Right cardiac atrium (tissue), 5 donors: ENCODE results near the gene MAGI2. TPM values are rescaled to one million over a fixed set of nuclear protein-coding genes. Genes with fewer than 3 reads are reported as not detected.
"Not testable (repeated sequence)": the region's sequence is repeated elsewhere in the genome, so short reads cannot be mapped to it uniquely, and the experiment has no call there.

ENCODE experiments used
- ATAC-seq, 2 donors: fragments of 200-7000 bp; cut with Tn5 transposase; one replicate each; pipeline versions ENCODE4 v1.8.0 to v1.9.1; 2020; ENCODE audit warnings: moderate library complexity in 2 of 2, mild to moderate bottlenecking in 1 of 2
- DNase-seq, 3 donors: peaks; one replicate each; pipeline ENCODE4 v3.0.0-alpha.2; 2020
- H3K27ac ChIP-seq: one replicate; pipeline ENCODE4 v1.5.1; 2013; ENCODE audit warnings: mild to moderate bottlenecking, low read length, control low read depth, moderate library complexity
- H3K27me3 ChIP-seq: one replicate; pipeline ENCODE4 v1.6.1; 2013; ENCODE audit not compliant: control insufficient read depth, insufficient read depth
- H3K4me1 ChIP-seq: one replicate; pipeline ENCODE4 v1.6.1; 2013; ENCODE audit warnings: low read length; ENCODE audit not compliant: control insufficient read depth, insufficient read depth
- H3K4me3 ChIP-seq: one replicate; pipeline ENCODE4 v1.5.1; 2013; ENCODE audit warnings: low read length, control low read depth
- H3K9me3 ChIP-seq: one replicate; pipeline ENCODE4 v1.6.1; 2013; ENCODE audit warnings: low read length; ENCODE audit not compliant: control insufficient read depth
- WGBS: extraction: QIAGEN DNeasy Blood & Tissue Kit; methylation state at CpG from one replicate; pipeline ENCODE4 v1.1.7; 2013; 5-methylcytosine and 5-hydroxymethylcytosine counted together
- intact Hi-C, 4 donors: fragments of 100-400 bp; cut with DNase I; formaldehyde crosslinking; loops; one replicate each; pipeline versions ENCODE4 v1.11.0 to v1.14.0; 2022 to 2023
- polyA plus RNA-seq: library from polyadenylated mRNA; stranded (reverse); fragments of 200-250 nt; gene quantifications from one replicate; pipeline ENCODE4 v1.2.3, GENCODE V29; 2013
- total RNA-seq, 4 donors: library from RNA; stranded (reverse); fragmentation: NEBNext Ultra II Directional; extraction: Animal tissue kit (Norgen Biotek cat#: 25700); gene quantifications; one replicate each; pipeline ENCODE4 v1.2.1, GENCODE V29; 2021
- donor health status: healthy with polysubstance abuse.
- donor health status: DM: no; HTN: yes; CAD: no.
- donor health status: DM: no; HTN: no; CAD: no.
- donor health status: DM: no; HTN: yes; CAD: no; lungs with severe emphysema.
- donor health status: DM: yes; HTN: yes; CAD: no.

MAGI2 gene
- total and polyA plus RNA-seq, 5 donors: 3.2 to 9.9 (median 7.9) TPM

DNA sequence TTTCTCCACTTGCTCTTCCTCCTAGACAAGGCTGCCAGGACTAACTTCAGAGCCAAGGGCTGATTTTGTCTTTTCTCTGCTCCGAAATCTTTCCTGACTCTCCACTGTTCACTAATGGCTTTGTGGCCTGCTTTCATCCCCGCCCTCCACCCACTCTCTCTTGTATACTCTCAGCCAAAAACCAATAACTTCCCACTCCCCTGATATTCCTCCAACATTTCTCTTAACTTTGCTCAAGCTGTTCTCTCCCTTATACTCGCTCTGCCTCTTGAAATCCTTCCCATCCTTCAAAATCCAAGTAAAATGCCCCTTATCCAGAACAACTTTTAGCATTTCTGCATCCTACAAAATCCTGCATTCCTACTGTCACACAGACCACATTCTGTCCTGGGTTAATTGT lies 1440.1 kb downstream of the MAGI2 start:
- ATAC-seq (no peak), DNase-seq (no peak)
- H3K4me3 ChIP-seq: no peak overlapping the region
- no peaks in the 10 kb centered on the region for H3K9me3 ChIP-seq
- intact Hi-C loops: no loop called here
- peaks cover 2% of the 10 kb centered on the region for H3K4me1 ChIP-seq
- H3K27ac ChIP-seq: no peak overlapping the region
- 70% methylated on average over 3 of the region's 3 CpGs for WGBS
- H3K27me3 ChIP-seq: no peaks in the 10 kb centered on the region

DNA sequence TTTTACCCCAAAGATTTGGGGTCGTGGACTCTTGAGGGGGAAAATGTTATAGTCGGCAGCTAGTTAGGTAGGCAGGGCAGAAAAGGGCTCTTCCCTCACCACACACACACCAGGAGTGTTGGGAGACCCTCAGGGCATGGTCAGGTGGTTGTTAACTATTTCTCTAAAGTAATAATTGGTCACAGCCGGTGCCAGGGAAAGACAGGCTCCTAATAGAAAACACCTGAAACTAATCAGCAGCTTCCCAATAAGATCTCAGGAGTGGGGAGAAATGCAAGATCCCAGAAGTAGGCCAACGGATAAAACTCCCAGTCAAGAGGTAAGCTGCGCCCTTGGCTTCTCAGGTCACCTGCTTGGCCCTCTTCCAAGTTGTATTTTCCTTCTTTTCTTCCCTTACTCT lies 1441.8 kb downstream of the MAGI2 start:
- WGBS: 68% methylated on average over 5 of the region's 5 CpGs
- H3K4me1 ChIP-seq: peaks cover 2% of the 10 kb centered on the region
- no peaks in the 10 kb centered on the region for H3K27me3 ChIP-seq
- H3K27ac ChIP-seq: no peak overlapping the region
- DNase-seq (no peak), ATAC-seq (no peak)
- H3K4me3 ChIP-seq: no peak overlapping the region
- H3K9me3 ChIP-seq: no peaks in the 10 kb centered on the region
- intact Hi-C loops: no loop called here

DNA sequence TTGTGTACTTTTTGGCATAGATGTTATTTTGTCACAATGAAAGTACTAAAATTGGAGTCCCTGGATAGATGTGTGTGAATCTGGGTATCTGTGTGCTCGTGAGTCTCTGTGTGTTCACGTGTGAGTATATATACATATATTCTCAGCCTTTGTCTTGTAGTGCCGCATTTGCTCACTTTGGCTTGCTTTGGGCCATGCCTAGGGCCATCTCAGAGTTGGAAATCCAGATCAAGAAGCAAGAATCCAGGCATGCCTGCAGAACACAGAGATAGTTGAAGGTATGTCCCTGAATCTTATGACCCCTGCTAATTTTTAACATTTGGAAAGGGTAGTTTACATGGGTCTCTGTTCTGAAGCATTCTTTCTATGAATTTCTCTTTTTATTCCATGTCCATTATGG lies 1446.2 kb downstream of the MAGI2 start:
- DNase-seq (no peak), ATAC-seq (no peak)
- Histone ChIP-seq H3K9me3 (no peaks in the 10 kb centered on the region), H3K4me3 (no peak overlapping the region), H3K27me3 (no peaks in the 10 kb centered on the region), H3K27ac (no peak overlapping the region), H3K4me1 (no peaks in the 10 kb centered on the region)
- intact Hi-C loops: no loop called here
- WGBS: 90% methylated on average over 3 of the region's 3 CpGs

DNA sequence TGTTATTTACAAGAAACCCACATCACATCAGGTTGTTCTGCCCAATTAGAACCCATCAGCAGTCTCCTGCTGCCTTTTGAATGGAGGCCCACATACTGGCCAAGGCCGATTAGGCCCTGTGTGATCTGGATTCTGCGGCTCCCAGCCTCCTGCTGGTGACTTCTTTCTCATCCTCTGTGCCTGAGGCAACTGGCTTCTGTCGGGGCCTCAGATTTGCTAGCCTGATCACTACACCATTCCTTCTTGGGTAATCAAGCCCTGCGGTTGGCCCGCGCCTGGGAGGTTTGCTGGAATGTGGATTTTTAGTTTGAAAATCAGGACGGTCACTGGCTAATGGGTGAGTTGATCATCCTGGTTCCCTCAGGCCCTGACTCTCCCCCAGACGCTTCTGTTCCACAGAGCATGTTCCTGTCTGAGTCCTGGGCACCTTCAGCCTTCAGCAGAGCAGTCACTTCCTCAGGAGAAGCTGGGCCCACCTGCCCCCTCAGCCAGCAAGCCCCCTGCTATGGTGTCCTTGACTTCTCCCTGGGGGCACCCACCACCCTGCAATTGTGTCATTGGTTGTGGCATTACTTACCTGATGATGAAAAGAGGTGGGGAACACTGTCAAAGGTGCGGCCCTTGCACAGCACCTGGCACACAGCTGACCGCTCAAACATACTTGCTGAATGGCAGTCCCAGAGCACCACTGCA lies 1447.3 kb downstream of the MAGI2 start:
- no peaks in the 10 kb centered on the region for H3K27me3 ChIP-seq
- DNase-seq (no peak), ATAC-seq (no peak)
- intact Hi-C loops: no loop called here
- WGBS: 91% methylated on average over 10 of the region's 10 CpGs
- H3K4me3 ChIP-seq: no peak overlapping the region
- no peaks in the 10 kb centered on the region for H3K4me1 ChIP-seq
- no peaks in the 10 kb centered on the region for H3K9me3 ChIP-seq
- H3K27ac ChIP-seq: no peak overlapping the region

DNA sequence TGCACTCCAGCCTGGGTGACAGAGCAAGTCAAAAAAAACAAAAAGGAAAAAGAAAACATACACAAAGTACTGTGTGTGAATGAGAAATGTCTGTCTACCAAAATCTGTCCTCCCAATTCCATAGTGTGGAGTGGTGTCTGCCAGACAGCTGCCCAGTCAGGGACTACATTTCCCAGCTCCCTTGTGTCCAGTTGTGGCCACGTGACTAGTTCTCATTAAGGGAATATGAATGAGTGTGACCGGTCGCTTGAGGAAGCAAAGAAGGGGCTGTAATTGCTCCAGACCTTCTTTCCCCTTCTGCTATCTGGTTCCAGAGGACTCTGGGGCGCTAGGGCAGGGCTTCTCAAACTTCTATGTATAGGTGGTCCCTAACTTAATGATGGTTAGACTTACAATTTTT lies 1450.8 kb downstream of the MAGI2 start:
- 85% methylated on average over 4 of the region's 4 CpGs for WGBS
- Histone ChIP-seq H3K9me3 (no peaks in the 10 kb centered on the region), H3K4me1 (no peaks in the 10 kb centered on the region), H3K4me3 (no peak overlapping the region), H3K27me3 (no peaks in the 10 kb centered on the region), H3K27ac (no peak overlapping the region)
- ATAC-seq (no peak), DNase-seq (no peak)
- intact Hi-C loops: no loop called here

DNA sequence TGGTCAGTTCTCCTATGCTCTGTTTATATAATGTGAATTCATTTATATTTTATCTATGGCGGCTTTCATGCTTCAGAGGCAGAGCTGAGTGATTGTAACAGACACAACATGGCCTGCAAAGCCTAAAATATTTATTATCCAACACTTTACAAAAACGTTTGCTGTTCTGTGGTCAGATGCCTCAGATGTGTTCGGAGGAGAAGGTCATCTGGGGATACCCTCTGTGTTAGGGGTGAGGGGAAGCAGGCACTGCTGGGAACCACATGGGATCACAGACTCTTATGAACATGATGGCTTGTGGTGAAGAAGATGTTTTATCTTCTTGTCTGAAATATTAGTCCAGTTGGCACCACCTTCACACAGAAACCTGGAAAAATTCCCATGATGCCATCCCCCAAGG lies 1451.4 kb downstream of the MAGI2 start:
- H3K4me1 ChIP-seq: no peaks in the 10 kb centered on the region
- 71% methylated on average over 3 of the region's 3 CpGs for WGBS
- H3K27ac ChIP-seq: no peak overlapping the region
- DNase-seq: no peak
- intact Hi-C loops: no loop called here
- H3K9me3 ChIP-seq: no peaks in the 10 kb centered on the region
- no peak for ATAC-seq
- H3K4me3 ChIP-seq: no peak overlapping the region
- no peaks in the 10 kb centered on the region for H3K27me3 ChIP-seq

DNA sequence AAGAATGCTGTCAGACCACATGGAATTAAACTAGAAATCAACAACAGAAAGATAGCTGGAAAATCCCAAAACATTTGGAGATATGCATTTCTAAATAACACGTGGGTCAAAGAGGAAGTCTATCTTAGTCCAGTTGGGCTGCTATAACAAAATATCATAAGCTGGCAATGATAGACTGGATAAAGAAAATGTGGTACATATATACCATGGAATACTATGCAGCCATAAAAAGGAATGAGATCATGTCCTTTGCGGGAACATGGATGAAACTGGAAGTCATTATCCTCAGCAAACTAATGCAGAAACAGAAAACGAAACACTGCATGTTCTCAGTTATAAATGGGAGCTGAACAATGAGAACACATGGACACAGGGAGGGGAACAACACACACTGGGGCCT lies 1454.3 kb downstream of the MAGI2 start:
- H3K27me3 ChIP-seq, H3K4me3 ChIP-seq, H3K4me1 ChIP-seq, H3K27ac ChIP-seq, ATAC-seq, DNase-seq, H3K9me3 ChIP-seq: not testable (repeated sequence)
- intact Hi-C loops: loop anchor here in 1 of 4 donors (10.0 kb wide), 1 partner anchor 56 kb away; no protein-coding TSS in a partner anchor
- 85% methylated on average over 3 of the region's 3 CpGs for WGBS

DNA sequence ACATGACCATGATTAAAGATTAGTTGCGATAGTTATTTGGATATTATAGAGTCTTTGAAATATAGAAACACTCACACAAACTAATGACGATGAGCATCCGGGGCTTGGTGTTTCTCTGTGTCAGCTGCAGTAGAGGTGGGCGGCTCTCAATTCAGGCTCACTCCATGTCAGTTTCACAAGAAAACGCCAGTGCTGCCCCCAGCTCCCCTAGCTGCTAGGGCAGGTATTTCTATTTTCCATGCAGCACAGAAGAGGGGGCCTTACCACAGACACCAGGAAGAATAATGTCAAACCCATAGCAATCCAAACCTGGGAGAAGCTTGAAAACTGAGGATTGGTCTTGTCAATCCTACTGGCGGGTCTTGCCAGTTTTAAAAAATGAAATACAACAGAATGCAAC lies 1457.8 kb downstream of the MAGI2 start:
- intact Hi-C loops: loop anchor here in 1 of 4 donors (10.0 kb wide), 1 partner anchor 59 kb away; no protein-coding TSS in a partner anchor
- H3K9me3 ChIP-seq: no peaks in the 10 kb centered on the region
- WGBS: 66% methylated on average over 6 of the region's 6 CpGs

DNA sequence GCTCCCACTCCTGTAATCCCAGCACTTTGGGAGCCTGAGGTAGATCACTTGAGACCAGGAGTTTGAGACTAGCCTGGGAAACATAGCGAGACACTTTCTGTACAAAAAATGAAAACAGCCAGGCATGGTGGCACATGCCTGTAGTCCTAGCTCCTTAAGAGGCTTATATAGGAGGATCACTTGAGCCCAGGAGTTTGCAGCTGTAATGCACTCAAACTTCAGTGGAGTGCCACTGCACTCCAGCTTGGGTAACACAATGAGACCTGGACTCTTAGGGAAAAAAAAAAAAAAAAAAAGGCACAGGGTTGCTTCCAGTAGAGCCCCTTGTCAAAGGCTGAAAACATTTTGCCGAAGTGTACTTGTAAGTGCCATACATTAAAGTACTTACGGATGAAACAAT lies 1459.6 kb downstream of the MAGI2 start:
- Histone ChIP-seq H3K4me3 (no peak overlapping the region), H3K4me1 (no peaks in the 10 kb centered on the region), H3K27ac (no peak overlapping the region), H3K9me3 (no peaks in the 10 kb centered on the region), H3K27me3 (no peaks in the 10 kb centered on the region)
- ATAC-seq: no peak
- DNase-seq: no peak
- intact Hi-C loops: loop anchor here in 1 of 4 donors (10.0 kb wide), 1 partner anchor 61 kb away; no protein-coding TSS in a partner anchor
- WGBS: 98% methylated on average over 3 of the region's 3 CpGs

More for the DNA sequence above, 1457.8 kb downstream of the MAGI2 start:
- no peaks in the 10 kb centered on the region for H3K27me3 ChIP-seq
- no peak for ATAC-seq
- no peak for DNase-seq
- no peak overlapping the region for H3K4me3 ChIP-seq
- no peak overlapping the region for H3K27ac ChIP-seq
- no peaks in the 10 kb centered on the region for H3K4me1 ChIP-seq

DNA sequence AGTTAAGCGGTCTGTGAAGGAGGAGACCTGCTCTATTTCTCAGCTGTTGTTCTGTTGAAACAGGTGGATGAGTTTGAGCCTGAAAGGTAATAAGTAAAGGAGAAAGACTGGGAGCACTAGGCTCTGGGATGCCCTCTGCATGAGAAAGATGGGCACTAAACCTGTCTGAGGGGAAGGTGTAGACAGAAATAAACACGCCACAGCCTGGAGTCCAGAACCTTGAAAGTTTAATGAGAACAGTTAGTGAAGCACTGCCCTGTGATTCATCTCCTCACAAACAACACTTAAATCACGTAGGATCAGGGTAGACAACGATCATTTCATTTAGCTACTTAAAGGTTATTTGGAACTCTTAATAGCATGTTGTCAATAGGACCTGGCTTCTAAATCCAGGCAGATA lies 1461.8 kb downstream of the MAGI2 start:
- no peaks in the 10 kb centered on the region for H3K9me3 ChIP-seq
- ATAC-seq (no peak), DNase-seq (no peak)
- 94% methylated on average over 4 of the region's 4 CpGs for WGBS
- H3K4me1 ChIP-seq: no peaks in the 10 kb centered on the region
- no peaks in the 10 kb centered on the region for H3K27me3 ChIP-seq
- no peak overlapping the region for H3K4me3 ChIP-seq
- H3K27ac ChIP-seq: no peak overlapping the region
- intact Hi-C loops: loop anchor here in 1 of 4 donors (10.0 kb wide), 1 partner anchor 63 kb away; no protein-coding TSS in a partner anchor

DNA sequence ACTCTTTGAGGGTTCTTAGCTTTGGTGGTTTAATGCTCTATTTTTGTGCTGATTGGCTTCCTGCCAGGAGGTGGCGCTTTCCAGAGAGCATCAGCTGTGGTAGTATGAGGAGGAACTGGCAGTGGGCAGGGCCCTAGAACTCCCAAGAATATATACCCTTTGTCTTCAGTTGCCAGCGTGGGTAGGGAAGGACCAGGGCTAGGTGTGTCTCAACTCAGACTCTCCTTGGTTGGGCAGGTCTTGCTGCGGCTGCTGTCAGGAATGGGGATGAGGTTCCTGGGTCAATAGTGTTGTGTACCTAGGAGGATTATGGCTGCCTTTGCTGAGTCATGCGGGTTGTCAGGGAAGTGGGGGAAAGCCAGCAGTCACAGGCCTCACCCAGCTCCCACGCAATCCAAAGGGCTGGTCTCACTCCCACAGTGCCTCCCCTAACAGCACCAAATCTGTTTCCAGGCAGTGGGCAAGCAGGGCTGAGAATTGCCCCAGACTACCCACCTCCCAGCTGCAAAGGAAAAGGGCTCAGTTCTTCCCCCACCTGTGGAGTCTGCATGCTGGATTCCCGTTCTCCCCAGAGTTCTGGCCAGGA lies 1463.4 kb downstream of the MAGI2 start:
- H3K4me1 ChIP-seq: no peaks in the 10 kb centered on the region
- H3K4me3 ChIP-seq: no peak overlapping the region
- no peak for ATAC-seq
- H3K27ac ChIP-seq: no peak overlapping the region
- intact Hi-C loops: loop anchor here in 1 of 4 donors (10.0 kb wide), 1 partner anchor 65 kb away; no protein-coding TSS in a partner anchor
- no peak for DNase-seq
- H3K9me3 ChIP-seq: no peaks in the 10 kb centered on the region
- H3K27me3 ChIP-seq: no peaks in the 10 kb centered on the region
- 83% methylated on average over 6 of the region's 6 CpGs for WGBS
